GM12891 (cell line): ENCODE results near the gene AHRR.

ENCODE experiments used
- PAX5 ChIP-seq: IDR thresholded peaks from 2 replicates; pipeline ENCODE4 v1.6.1; 2011; ENCODE audit warnings: low read length, moderate library complexity, mild to moderate bottlenecking; ENCODE audit not compliant: insufficient read depth, severe bottlenecking
- POLR2A ChIP-seq: IDR thresholded peaks from 2 replicates; pipeline ENCODE4 v1.6.1; 2011; ENCODE audit warnings: low read depth, low read length, control low read depth
- POLR2AphosphoS5 ChIP-seq: IDR thresholded peaks from 2 replicates; pipeline ENCODE4 v1.6.1; 2011; ENCODE audit warnings: low read depth, low read length, control low read depth
- POU2F2 ChIP-seq: IDR thresholded peaks from 2 replicates; pipeline ENCODE4 v1.6.1; 2011; ENCODE audit warnings: low read depth, mild to moderate bottlenecking, control low read depth, low read length, moderate library complexity
- SPI1 ChIP-seq: IDR thresholded peaks from 2 replicates; pipeline ENCODE4 v1.6.1; 2011; ENCODE audit warnings: low read depth, low read length, control low read depth
- TAF1 ChIP-seq: IDR thresholded peaks from 2 replicates; pipeline ENCODE4 v1.6.1; 2011; ENCODE audit warnings: low read depth, low read length, control low read depth

DNA sequence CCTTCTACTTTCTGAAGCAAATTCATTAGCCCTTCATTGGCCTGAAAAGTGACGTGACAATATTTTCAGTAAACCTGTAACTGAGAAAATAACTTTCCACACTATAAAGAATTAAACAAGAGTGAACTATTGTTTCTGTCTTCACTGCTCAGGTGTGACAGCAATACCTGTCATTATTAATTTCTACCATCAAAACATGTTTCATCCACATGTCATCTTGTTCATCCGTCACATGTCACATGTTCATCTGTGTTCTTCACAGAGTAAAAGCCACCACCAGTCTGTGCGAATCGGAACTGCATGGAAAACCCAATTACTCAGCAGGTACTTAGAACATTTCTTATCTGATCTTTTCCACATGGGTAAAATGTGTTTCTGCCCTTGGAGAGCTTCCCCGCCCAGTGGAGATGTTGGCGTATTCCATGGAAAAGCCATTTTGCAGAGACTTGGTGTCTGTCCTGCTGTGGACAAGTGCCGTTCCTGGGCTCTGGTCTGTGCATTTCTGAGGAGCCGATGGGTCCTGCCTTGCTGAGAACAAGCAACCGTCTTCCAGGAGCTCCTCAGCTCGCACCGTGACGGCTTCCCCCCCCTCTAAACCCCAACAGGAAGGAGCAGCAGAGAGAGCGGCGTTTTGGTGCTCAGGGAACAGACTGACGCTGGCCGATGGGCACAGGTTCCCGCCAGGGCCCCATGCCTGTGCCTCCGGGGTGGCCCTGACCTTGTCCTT, 110.8 kb downstream of the AHRR start:
- no peak for TF ChIP-seq POLR2A
- no peak for TF ChIP-seq POLR2AphosphoS5
- no peak for TF ChIP-seq SPI1
- TF ChIP-seq PAX5, result no peak
- TF ChIP-seq POU2F2, result no peak
- no peak for TF ChIP-seq TAF1
